Measurements from ENCODE around the gene TTC39C.
"Not testable (repeated sequence)": the region's sequence is repeated elsewhere in the genome, so short reads cannot be mapped to it uniquely, and the experiment has no call there.

Gene TTC39C

GRCh38 chr18:24136967-24137373 is 122.4 kb downstream of the TTC39C start:
- DNase-seq (ENCODE audit: low read depth in 3 of 3), result no peak

GRCh38 chr18:24138409-24138788 is 123.8 kb downstream of the TTC39C start:
- DNase-seq (ENCODE audit: low read depth in 3 of 3), result no peak

GRCh38 chr18:24138789-24139616 is 124.4 kb downstream of the TTC39C start, which contains the start of gene CABYR:
Gene CABYR (plus strand): TSS chr18:24139062. CDS start chr18:24143115, 4,053 bp downstream.
- DNase-seq (ENCODE audit: low read depth in 3 of 3), result peak; percentile 59 to 67 (median 61)

GRCh38 chr18:24140697-24141096 is 126.1 kb downstream of the TTC39C start:
- DNase-seq (ENCODE audit: low read depth in 3 of 3), result no peak

DNA sequence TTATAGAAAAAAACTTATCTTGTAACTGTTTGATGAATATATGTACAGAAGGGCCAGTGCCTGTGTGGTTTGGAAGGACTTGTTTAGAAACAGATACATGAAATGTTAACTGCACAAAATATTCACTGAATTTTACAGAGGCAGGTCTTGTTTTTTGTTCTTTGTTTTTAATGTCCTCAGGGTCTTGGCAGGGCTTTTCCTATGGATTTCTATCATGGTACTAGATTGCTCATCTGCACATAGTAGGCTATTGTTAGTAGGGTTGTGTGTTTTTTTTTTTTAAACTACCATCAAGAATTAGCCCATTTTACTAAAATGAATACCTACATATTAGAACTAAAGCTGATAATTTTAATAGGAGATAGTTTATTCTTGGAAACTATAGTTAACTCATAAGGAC is 127.8 kb downstream of the TTC39C start:
- DNase-seq (ENCODE audit: low read depth in 3 of 3), result no peak

DNA sequence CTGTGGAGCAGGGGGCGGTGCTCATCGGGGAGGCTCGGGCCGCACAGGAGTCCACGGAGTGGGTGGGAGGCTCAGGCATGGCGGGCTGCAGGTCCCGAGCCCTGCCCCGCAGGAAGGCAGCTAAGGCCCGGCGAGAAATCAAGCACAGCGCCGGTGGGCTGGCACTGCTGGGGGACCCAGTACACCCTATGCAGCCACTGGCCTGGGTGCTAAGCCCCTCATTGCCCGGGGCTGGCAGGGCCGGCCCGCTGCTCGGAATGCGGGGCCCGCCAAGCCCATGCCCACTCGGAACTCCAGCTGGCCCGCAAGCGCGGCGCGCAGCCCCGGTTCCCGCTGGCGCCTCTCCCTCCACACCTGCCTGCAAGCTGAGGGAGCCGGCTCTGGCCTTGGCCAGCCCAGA is 135.0 kb downstream of the TTC39C start:
- not testable (repeated sequence) for DNase-seq (ENCODE audit: low read depth in 3 of 3)

GRCh38 chr18:24153397-24153796 is 138.8 kb downstream of the TTC39C start:
- no peak for DNase-seq (ENCODE audit: low read depth in 3 of 3)

DNA sequence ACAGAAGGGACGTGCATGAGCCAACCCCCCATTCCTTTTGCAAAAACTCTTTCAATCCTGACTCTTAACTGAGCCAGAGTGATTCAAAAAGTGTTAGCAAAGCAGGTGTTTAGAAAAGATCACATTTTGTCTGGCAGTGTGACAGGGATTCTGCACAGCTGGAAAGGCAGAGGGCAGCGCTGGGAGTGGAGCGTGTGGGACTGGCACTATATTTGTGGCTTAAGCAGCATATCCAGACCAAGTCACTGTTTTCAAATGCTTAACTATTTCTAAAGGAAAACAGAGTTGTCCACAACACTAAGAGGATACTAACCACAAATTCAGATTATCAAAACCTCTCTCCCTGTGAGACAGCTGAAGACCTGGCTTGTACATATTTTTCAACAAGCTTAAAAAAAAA is 143.3 kb downstream of the TTC39C start:
- DNase-seq (ENCODE audit: low read depth in 3 of 3), result no peak

DNA sequence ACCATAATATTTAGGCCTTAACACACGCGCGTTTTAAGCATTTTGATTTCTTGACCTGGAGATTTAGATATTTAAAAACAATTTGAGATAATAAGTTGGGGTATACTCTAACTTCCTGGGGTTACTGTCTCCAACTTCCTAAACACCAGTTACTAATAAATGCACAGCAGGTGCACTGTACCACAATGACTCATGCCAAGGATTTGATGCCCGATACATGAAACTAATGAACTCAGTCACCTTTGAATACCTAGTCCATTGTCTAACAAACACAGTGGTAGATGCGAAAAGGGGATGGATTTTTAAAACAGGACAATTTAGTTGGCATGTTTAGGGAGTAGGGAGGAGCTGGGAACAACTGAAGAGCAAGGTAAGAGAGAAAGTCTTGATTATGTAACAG is 145.5 kb downstream of the TTC39C start:
- no peak for DNase-seq (ENCODE audit: low read depth in 3 of 3)

DNA sequence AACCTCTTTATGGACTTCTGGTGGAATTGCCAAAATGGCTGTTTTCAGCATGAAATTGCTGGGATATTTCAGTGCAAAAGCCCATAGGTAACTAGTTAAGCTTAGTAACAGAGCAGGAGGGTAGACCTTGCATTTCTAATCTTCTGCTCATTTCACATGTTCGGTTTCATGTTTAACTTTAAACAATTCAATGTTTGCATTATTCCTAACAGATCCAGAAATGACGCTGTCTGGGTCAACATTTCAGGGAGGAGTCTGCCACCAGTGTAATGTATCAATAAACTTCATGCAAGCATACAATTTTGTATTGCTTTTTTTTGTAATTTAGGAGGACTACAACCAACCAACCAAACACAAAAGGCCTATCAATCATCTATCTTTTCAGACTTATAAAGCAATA is 146.8 kb downstream of the TTC39C start:
- no peak for DNase-seq (ENCODE audit: low read depth in 3 of 3)

GRCh38 chr18:24168496-24168895 is 153.9 kb downstream of the TTC39C start:
- DNase-seq (ENCODE audit: low read depth in 3 of 3), result no peak

- no peak for DNase-seq (ENCODE audit: low read depth in 3 of 3)
Observed at GRCh38 chr18:24170360-24170759, 155.8 kb downstream of the TTC39C start.

- DNase-seq (ENCODE audit: low read depth in 3 of 3), result no peak
Observed at GRCh38 chr18:24173997-24174396, 159.4 kb downstream of the TTC39C start.

GRCh38 chr18:24176727-24177416 is 162.3 kb downstream of the TTC39C start:
- DNase-seq (ENCODE audit: low read depth in 3 of 3), result peak; percentile 20 to 62 (median 38)

DNA sequence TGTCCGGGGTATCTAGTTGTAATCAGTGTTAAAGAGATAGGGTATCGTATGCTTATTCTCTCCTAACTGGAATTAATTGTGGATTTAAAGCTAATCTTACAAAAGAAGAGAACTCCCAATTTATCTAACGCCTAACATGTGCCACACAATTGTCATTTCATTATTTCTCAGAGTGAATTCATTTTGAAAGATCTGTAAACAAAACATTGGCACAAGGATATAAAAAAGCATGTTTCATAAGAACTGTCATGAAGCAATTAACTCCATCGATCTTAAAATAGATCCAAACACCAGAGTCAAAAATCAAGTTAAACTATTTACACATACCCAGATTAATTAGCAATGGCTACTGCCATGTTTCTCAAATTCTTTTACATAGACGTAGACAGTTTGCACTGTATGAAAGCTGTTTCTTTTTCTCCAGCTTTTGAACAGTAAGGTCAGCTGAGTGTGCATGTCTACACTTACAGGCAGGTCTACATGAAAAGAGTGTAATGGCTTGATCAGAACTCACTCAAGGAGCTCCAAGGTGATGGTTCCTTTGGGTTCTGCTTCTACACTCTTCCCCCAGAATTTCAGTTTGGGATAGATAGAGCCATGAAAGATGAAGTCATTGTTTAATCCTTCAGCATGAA is 163.1 kb downstream of the TTC39C start:
- no peak for DNase-seq (ENCODE audit: low read depth in 3 of 3)

GRCh38 chr18:24180048-24180447 is 165.5 kb downstream of the TTC39C start:
- no peak for DNase-seq (ENCODE audit: low read depth in 3 of 3)

- no peak for DNase-seq (ENCODE audit: low read depth in 3 of 3)
Observed at GRCh38 chr18:24181806-24182205, 167.3 kb downstream of the TTC39C start.
